Suprapubic skin (tissue), 4 donors: ENCODE measurements around the gene SCUBE1. TPM values are rescaled to one million over a fixed set of nuclear protein-coding genes. Genes with fewer than 3 reads are reported as not detected.
A peak's percentile ranks its signal among the peaks of the same experiment; 100 is the strongest.

Source experiments
- DNase-seq, 2 donors: peaks; one replicate each; pipeline ENCODE4 v3.0.0-alpha.2; 2019; ENCODE audit warnings: low spot score in 2 of 2
- H3K27ac ChIP-seq: fragments of 200-600 bp; sonication (generic); one replicate; pipeline ENCODE4 v1.5.1; 2019
- H3K27me3 ChIP-seq: fragments of 200-600 bp; sonication (generic); one replicate; pipeline ENCODE4 v1.5.1; 2019
- H3K36me3 ChIP-seq: fragments of 200-600 bp; sonication (generic); one replicate; pipeline ENCODE4 v1.5.1; 2019
- H3K4me1 ChIP-seq: fragments of 200-600 bp; sonication (generic); one replicate; pipeline ENCODE4 v1.5.1; 2019
- H3K4me3 ChIP-seq: fragments of 200-600 bp; sonication (generic); one replicate; pipeline ENCODE4 v1.5.1; 2019; ENCODE audit warnings: mild to moderate bottlenecking
- H3K9me3 ChIP-seq: fragments of 200-600 bp; sonication (generic); one replicate; pipeline ENCODE4 v1.5.1; 2019
- EP300 ChIP-seq: sonication (generic); formaldehyde crosslinking; IDR thresholded peaks from one replicate; pipeline ENCODE4 v1.6.1; 2017; ENCODE audit warnings: antibody characterized with exemption
- POLR2A ChIP-seq, 2 donors: fragments of 450-650 bp; IDR thresholded peaks; one replicate each; pipeline ENCODE4 v1.6.1; 2017; ENCODE audit warnings: antibody characterized with exemption in 2 of 2, mild to moderate bottlenecking in 2 of 2, moderate library complexity in 2 of 2
- POLR2AphosphoS5 ChIP-seq, 3 donors: sonication (generic); formaldehyde crosslinking; IDR thresholded peaks; one replicate each; pipeline ENCODE4 v1.6.1; 2017; ENCODE audit warnings: antibody characterized with exemption in 3 of 3
- WGBS: methylation state at CpG from one replicate; pipeline ENCODE4 v1.1.5; 2018; 5-methylcytosine and 5-hydroxymethylcytosine counted together
- total RNA-seq, 4 donors: library from RNA; depleted of rRNA; stranded (reverse); fragments of >200 nt; gene quantifications; one replicate each; pipeline ENCODE4 v1.1.0, GENCODE V29; 2016
- TF ChIP-seq, protein P1 (sequence below), 2 donors: fragments of 200-600 bp in 1 of 2; fragments of 450-650 bp in 1 of 2; sonication (generic) in 1 of 2; IDR thresholded peaks; one replicate each; pipeline ENCODE4 v1.5.1; 2016 to 2019; ENCODE audit warnings: antibody characterized with exemption in 2 of 2, mild to moderate bottlenecking in 1 of 2, moderate library complexity in 1 of 2

The SCUBE1 gene
- total RNA-seq, 4 donors from 2014 or later, result 0.47 to 1.1 (median 0.78) TPM

DNA sequence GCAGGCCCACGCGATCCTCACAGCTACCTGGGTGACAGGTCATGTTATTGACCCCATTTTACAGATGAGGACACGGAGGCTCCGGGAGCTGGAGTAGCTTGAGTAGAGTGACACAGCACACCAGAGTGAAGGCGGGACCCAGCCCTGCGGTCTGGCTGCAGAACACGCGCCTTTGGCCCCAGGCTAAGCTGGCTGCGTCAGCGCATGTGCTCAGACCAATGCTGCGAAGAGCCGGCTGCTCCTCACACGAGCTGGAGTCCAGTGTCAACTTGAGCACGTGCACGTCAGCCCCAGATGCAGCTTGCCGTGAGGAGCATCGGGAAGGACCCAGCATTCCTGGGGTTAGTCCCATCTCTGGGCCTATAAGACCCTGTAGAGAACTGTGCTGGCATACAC, 49.9 kb downstream of the SCUBE1 start:
- no peaks in the 10 kb centered on the region for H3K9me3 ChIP-seq
- WGBS, result 37% methylated on average over 17 of the region's 17 CpGs
- H3K4me3 ChIP-seq, result no peak overlapping the region
- peak in 1 of 2 donors; percentile 82 for DNase-seq
- TF ChIP-seq POLR2A (IDR thresholded peaks at IDR 0.05) (no peak), EP300 (no peak), POLR2AphosphoS5 (IDR thresholded peaks at IDR 0.05) (no peak)
- TF ChIP-seq, protein P1, sequence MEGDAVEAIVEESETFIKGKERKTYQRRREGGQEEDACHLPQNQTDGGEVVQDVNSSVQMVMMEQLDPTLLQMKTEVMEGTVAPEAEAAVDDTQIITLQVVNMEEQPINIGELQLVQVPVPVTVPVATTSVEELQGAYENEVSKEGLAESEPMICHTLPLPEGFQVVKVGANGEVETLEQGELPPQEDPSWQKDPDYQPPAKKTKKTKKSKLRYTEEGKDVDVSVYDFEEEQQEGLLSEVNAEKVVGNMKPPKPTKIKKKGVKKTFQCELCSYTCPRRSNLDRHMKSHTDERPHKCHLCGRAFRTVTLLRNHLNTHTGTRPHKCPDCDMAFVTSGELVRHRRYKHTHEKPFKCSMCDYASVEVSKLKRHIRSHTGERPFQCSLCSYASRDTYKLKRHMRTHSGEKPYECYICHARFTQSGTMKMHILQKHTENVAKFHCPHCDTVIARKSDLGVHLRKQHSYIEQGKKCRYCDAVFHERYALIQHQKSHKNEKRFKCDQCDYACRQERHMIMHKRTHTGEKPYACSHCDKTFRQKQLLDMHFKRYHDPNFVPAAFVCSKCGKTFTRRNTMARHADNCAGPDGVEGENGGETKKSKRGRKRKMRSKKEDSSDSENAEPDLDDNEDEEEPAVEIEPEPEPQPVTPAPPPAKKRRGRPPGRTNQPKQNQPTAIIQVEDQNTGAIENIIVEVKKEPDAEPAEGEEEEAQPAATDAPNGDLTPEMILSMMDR (IDR thresholded peaks at IDR 0.05), result no peak
- no peaks in the 10 kb centered on the region for H3K27me3 ChIP-seq
- no peaks in the 10 kb centered on the region for H3K36me3 ChIP-seq
- peaks cover 55% of the 10 kb centered on the region for H3K4me1 ChIP-seq
- H3K27ac ChIP-seq, result peak overlapping the region; percentile 79

- H3K27me3 ChIP-seq, result no peaks in the 10 kb centered on the region
- no peak for DNase-seq
- no peaks in the 10 kb centered on the region for H3K36me3 ChIP-seq
- 72% methylated on average over 9 of the region's 9 CpGs for WGBS
- H3K27ac ChIP-seq, result peak overlapping the region; percentile 79
- H3K4me1 ChIP-seq, result peaks cover 52% of the 10 kb centered on the region
- TF ChIP-seq POLR2A (IDR thresholded peaks at IDR 0.05) (no peak), EP300 (no peak), POLR2AphosphoS5 (IDR thresholded peaks at IDR 0.05) (no peak)
- TF ChIP-seq, protein P1 (IDR thresholded peaks at IDR 0.05), result no peak
- no peaks in the 10 kb centered on the region for H3K9me3 ChIP-seq
- no peak overlapping the region for H3K4me3 ChIP-seq
These were observed 50.5 kb downstream of the SCUBE1 start for GRCh38 chr22:43292630-43293018.

- TF ChIP-seq, protein P1 (IDR thresholded peaks at IDR 0.05), result no peak
- TF ChIP-seq POLR2AphosphoS5 (IDR thresholded peaks at IDR 0.05), result no peak
- TF ChIP-seq POLR2A (IDR thresholded peaks at IDR 0.05), result no peak
- no peak for TF ChIP-seq EP300
- no peak overlapping the region for H3K4me3 ChIP-seq
- H3K27ac ChIP-seq, result no peak overlapping the region
- WGBS, result 95% methylated on average over 7 of the region's 14 CpGs
- peaks cover 39% of the 10 kb centered on the region for H3K4me1 ChIP-seq
- H3K9me3 ChIP-seq, result no peaks in the 10 kb centered on the region
- no peaks in the 10 kb centered on the region for H3K27me3 ChIP-seq
- no peaks in the 10 kb centered on the region for H3K36me3 ChIP-seq
- no peak for DNase-seq
These were observed 51.8 kb downstream of the SCUBE1 start for GRCh38 chr22:43291381-43291780.

DNA sequence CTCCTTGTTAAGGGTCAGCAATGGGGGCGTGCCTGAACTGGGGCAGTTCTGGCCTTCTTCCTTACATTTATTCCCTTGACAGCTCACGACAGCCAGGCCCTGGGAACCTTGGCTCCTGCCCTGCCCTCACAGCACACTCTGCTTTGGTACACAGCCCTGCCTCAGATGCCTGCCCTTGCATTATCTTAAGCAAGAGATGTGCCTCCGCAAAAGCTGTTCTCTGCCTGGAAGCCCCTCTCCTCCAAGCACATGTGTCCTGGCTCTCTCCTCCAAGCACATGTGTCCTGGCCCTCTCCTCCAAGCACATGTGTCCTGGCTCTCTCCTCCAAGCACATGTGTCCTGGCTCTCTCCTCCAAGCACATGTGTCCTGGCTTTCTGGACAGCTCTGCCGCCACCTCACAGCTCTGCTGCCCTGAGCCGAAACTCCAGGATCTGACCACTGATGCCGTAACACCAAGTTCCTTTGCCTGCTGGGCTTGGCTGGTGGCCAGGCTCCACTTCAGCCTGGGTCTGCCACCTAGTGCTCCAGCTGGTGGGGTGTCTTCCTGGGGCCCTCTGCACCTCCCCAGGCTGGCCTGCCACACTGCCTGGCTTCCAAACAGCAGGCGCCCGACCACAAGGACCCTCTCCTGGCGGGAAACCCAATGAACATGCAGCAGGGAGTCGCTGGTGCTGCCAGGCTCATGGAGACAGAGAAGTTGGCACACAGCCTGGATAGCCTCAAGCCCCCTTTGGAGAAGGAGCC, 53.0 kb downstream of the SCUBE1 start:
- DNase-seq, result peak in 1 of 2 donors; percentile 81
- TF ChIP-seq POLR2A (IDR thresholded peaks at IDR 0.05), result no peak
- no peaks in the 10 kb centered on the region for H3K36me3 ChIP-seq
- H3K9me3 ChIP-seq, result no peaks in the 10 kb centered on the region
- 60% methylated on average over 4 of the region's 10 CpGs for WGBS
- H3K4me1 ChIP-seq, result peaks cover 29% of the 10 kb centered on the region
- H3K27ac ChIP-seq, result peak overlapping the region; percentile 9
- peak overlapping the region; percentile 20 for H3K4me3 ChIP-seq
- H3K27me3 ChIP-seq, result no peaks in the 10 kb centered on the region

DNA sequence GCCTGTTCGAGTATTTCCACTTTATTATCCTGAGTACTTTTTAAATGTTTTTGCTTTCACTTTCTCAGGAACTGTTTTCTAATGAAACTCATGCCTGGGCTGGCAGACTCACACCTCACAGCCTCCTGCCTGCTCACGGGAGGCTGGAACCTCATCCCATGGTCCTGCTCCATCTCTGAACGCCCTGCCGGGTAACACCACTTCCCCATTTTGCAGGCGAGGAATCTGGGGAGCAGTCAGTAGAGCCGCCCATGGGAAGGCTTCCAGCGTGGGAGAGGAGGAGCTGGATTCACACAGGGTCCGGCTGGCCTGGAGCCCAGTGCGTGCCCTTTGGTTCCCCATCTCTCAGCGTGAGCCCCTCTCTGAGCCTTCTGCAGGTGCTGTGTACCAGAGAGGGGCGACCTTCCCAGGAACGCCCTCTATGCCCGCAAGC, 53.6 kb downstream of the SCUBE1 start:
- Histone ChIP-seq H3K4me1 (peaks cover 23% of the 10 kb centered on the region), H3K4me3 (peak overlapping the region; percentile 20)

More for the DNA sequence above, 53.6 kb downstream of the SCUBE1 start:
- WGBS, result 54% methylated on average over 13 of the region's 13 CpGs
- H3K27me3 ChIP-seq, result no peaks in the 10 kb centered on the region
- H3K9me3 ChIP-seq, result no peaks in the 10 kb centered on the region
- TF ChIP-seq POLR2AphosphoS5 (IDR thresholded peaks at IDR 0.05) (no peak), POLR2A (IDR thresholded peaks at IDR 0.05) (no peak), EP300 (no peak)
- TF ChIP-seq, protein P1 (IDR thresholded peaks at IDR 0.05), result no peak
- DNase-seq, result no peak
- no peaks in the 10 kb centered on the region for H3K36me3 ChIP-seq
- H3K27ac ChIP-seq, result peak overlapping the region; percentile 9
